RKO (cell line): ENCODE measurements around the gene FER.
"Not testable (repeated sequence)": the region's sequence is repeated elsewhere in the genome, so short reads cannot be mapped to it uniquely, and the experiment has no call there.

Experiments
- DNase-seq: peaks from one replicate; pipeline ENCODE4 v3.0.0-alpha.2; 2016; ENCODE audit warnings: low spot score

Gene FER

DNA sequence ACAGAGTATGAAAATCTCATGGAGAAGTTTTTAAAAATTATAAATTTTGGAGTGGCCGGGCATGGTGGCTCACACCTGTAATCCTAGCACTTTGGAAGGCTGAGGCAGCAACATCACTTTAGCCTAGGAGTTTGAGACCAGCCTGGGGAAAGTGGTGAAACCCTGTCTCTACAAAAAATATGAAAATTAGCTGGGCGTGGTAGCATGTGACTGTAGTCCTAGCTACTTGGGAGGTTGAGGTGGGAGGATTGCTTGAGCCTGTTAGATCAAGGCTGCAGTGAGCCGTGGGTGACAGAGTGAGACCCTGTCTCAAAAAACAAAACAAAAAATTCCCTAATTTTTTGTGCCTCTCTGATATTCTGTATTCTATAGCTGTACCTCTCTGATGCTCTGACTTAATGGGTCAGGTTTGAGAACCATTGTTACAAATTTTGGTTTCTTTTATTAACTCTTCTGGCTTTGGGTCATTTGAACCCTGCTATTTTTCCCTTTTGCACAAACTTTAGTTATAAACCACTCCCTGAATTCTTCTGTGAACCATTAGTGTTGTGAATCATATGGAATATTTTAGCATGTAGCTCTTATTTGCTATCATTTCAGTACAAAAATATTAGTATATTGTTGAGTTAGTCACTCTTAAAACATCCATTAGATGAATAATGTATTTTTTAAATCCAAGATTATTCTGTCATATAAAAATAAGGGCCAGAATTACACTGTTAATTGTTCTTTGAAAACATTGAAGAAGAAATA is 51.0 kb downstream of the FER start:
- DNase-seq, result no peak

- no peak for DNase-seq
These were observed 53.6 kb downstream of the FER start for GRCh38 chr5:108801301-108801700.

DNA sequence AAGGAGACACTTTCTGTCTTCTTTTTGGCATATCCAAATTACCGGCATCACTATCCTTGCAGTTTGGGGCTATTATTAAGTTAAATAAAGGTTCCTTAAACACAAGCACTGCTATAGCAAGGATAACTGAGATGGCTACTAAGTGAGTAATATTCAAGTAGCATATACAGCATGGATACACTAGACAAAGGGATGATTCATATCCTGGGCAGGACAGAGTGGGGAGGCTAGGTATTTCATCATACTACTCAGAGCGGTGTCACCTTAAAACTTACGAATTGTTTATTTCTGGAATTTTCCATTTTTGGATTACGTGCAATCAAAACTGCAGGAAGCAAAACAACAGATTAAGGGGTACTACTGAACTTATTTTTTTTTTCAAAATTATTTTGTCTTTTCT is 54.1 kb downstream of the FER start:
- peak; percentile 95 for DNase-seq

- no peak for DNase-seq
These were observed 63.0 kb downstream of the FER start for GRCh38 chr5:108810717-108811116.

DNA sequence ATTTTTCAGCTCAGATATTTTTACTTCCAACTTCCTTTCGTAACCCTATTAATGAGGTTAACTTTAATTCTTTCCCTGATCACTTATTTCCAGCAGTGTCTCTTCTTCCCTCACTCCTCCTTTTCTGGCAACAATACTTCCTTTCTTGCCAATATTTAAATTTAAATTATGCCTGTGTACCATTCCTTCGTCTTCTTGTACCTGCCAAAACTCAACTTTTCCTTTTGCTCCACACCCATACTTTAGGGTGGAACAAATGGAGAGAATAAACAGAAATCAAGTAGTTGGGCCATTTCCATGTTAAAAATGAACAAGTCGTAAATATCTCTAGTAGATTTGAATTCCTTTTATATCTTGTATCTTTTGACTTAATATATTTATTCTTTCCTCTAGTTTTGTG is 66.0 kb downstream of the FER start:
- DNase-seq, result no peak

GRCh38 chr5:108814551-108814950 is 66.9 kb downstream of the FER start:
- no peak for DNase-seq

DNA sequence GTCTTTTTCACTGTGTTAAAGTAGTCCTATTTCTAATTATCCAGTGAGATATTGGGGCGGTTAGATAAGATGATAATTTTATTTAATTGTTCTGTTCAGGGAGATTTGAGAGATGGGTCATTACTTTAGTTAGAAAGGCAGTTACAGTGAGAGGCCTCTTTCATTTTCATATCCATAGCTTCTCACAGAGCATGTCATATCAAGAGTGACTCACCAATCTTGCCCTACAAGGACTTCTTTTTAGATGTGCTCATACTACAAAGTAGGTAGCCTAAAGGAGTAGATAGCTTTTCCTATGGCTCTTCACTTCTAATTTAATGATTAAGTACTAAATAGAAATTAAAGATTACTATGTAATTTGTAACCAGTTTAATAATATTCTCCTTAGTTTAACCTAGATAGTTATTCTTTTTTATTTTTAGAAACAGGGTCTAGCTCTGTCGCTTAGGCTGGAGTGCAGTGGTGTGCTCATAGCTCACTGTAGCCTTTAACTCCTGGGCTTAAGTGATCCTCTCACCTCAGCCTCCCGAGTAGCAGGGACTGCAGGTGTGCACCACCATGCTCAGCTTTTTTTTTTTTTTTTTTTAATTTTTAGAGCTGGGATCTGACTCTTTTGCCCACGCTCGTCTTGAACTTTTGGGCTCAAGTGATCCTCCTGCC is 71.0 kb downstream of the FER start:
- peak; percentile 62 for DNase-seq

GRCh38 chr5:108820983-108821382 is 73.3 kb downstream of the FER start:
- DNase-seq, result no peak

DNA sequence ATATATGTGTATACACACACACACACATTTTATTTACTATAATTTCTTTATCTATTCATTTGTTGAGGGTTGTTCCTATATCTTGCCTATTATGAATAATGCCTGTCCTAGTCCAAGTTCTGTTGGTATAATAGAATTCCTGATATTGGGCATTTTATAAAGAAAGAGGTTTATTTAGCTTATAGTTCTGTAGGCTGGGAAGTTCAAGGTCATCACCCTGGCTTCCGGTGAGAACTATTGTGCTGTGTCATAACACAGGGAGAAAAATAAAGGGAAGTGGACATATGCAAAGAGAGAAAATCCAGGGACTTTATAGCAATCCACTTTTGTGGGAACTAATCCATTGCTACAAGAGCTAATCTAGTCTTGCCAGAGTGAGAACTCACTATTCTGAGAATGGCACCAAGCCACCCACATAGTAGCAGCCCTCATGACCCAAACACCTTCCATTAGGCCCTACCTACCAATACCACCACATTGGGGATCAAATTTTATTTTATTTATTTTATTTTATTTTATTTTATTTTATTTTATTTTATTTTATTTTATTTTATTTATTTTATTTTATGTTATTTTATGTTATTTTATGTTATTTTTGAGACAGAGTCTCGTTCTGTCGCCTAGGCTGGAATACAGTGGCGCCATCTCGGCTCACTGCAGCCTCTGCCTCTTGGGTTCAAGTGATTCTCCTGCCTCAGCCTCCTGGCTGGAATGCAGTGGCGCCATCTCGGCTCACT is 74.7 kb downstream of the FER start:
- no peak for DNase-seq

GRCh38 chr5:108827131-108827530 is 79.4 kb downstream of the FER start:
- no peak for DNase-seq

DNA sequence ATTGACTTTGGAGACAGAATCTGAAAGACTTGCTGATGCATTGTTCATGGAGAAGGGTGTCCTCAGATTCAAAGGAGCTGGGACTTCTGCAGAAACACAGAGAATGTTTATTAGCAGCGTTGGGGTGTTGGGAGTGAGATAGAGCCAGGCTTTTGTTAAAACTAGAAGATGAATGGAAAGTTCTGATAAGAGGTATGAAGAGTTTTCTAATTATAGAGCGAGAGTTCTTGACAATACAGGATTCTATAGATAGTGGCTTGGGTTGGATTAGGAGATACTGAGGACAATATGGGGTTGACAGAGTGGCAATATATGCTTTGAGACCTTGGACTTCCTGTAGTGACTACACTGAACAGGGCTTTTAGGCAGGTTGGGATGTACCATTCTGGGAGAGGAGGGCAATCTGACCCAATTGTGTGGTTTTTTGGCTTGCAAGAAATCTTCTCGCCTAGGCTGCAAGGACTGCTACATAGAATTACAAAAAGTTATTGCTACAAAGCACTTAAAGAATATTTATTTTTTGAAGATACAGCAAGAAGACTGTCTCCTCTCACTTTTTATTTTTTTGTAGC is 83.1 kb downstream of the FER start:
- no peak for DNase-seq

GRCh38 chr5:108836492-108836891 is 88.8 kb downstream of the FER start:
- no peak for DNase-seq

DNA sequence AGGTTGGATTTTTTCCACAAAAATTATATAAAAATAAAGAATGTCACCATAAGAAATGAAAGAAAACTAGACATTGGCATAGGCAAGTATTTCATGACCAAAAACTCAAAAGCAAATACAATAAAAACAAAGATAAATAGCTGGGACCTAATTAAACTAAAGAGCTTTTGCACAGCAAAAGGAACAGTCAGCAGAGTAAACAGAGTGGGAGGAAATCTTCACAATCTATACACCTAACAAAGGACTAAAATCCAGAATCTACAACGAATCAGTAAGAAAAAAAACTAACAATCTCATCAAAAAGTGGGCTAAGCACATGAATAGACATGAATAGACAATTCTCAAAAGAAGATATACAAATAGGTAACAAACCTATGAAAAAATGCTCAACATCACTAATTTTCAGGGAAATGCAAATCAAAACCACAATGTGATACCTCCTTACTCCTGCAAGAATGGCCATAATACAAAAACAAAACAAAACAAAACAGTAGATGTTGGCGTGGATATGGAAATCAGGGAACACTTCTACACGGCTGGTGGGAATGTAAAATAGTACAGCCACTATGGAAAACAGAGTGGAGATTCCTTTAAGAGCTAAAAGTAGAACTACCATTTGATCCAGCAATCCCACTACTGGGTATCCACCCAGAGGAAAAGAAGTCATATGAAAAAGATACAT is 94.7 kb downstream of the FER start:
- not testable (repeated sequence) for DNase-seq

- not testable (repeated sequence) for DNase-seq
These were observed 103.4 kb downstream of the FER start for GRCh38 chr5:108851129-108851528.

- no peak for DNase-seq
These were observed 110.2 kb downstream of the FER start for GRCh38 chr5:108857905-108858304.

GRCh38 chr5:108858959-108859358 is 111.3 kb downstream of the FER start:
- DNase-seq, result peak; percentile 31

- no peak for DNase-seq
These were observed 114.5 kb downstream of the FER start for GRCh38 chr5:108862211-108862610.

DNA sequence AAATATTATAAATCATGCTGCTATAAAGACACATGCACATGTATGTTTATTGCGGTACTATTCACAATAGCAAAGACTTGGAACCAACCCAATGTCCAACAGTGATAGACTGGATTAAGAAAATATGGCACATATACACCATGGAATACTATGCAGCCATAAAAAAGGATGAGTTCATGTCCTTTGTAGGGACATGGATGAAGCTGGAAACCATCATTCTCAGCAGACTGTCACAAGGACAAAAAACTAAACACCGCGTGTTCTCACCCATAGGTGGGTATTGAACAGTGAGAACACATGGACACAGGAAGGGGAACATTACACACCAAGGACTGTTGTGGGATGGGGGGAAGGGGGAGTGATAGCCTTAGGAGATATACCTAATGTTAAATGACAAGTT is 118.4 kb downstream of the FER start:
- DNase-seq, result not testable (repeated sequence)

GRCh38 chr5:108867656-108868055 is 120.0 kb downstream of the FER start:
- DNase-seq, result no peak

- no peak for DNase-seq
These were observed 121.4 kb downstream of the FER start for GRCh38 chr5:108869066-108869465.

GRCh38 chr5:108876451-108876850 is 128.8 kb downstream of the FER start:
- no peak for DNase-seq

DNA sequence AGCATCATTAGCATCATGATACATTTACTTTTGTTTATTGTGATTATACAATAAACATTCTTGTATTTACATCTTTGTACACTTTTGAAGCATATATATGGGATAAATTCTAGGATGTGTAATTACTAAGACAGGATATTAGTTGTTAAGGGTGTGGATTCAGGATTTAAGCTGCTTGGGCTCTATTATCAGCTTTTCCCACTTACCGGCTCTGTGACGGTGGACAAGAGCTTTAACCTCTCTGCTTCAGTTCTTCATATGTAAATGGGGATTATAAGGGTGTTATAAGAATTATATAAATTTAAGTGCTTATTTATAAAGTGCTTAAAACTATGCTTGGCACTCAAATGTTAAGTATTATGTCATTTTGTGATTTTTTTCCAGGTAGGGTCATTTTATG is 131.1 kb downstream of the FER start:
- no peak for DNase-seq
